ENCODE data around the gene ADH7.

The ADH7 gene

DNA sequence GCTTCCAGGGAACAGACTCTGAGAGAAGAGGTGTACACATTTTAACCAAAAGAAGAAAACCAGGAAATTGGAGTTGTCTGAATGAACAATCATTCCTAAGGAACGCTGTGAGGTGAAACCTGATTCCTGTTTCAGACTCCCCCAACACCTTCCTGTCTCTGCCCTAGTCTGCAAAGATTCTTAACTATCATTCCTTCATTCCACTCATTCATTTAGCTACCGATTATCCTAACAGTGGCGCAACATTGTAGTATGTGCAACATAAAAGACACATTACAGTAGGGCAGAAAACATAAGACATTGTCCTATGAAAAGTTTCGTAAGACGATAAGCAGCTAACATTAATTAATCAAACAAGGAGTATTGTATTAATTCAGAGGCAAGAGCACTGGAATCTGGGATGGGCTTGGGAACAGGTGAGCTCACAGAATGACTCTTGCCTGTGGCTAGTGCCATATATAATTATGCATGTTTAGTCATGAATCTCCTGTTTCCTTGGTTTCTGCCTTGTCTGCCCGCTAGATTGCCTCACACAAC is 23.8 kb upstream of the ADH7 start:
- no peak overlapping the region for H3K27ac ChIP-seq (ENCODE audit: low read length)
- no peaks in the 10 kb centered on the region for H3K4me1 ChIP-seq (ENCODE audit: control insufficient read depth, insufficient read depth, low read length)

DNA sequence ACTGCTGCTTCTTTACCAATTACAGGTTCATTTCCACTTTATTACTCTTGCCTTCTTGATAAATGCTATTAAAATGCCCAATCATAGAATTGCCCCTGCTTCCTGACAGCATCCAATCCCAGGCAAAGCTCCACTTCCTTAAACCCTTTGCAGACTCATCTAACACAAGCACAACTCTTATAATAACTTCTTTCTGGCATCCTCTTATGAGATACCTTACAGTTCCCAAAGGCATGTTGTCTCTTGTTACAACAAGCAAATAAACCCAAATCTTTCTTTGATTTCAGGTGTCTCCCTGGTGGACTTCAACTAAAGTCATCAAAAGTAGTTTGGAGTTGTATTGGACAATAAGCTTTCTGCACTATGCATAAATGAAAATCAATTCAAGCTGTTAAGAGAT is 22.5 kb upstream of the ADH7 start:
- no peak overlapping the region for H3K9ac ChIP-seq (ENCODE audit: low read length in 2 of 2)
- no peak overlapping the region for H3K27ac ChIP-seq (ENCODE audit: low read length)
- no peaks in the 10 kb centered on the region for H3K9me3 ChIP-seq (ENCODE audit: control insufficient read depth in 2 of 2, low read length in 2 of 2)
- H3K4me1 ChIP-seq (ENCODE audit: control insufficient read depth, insufficient read depth, low read length) = no peaks in the 10 kb centered on the region
- H3K27me3 ChIP-seq (ENCODE audit: control insufficient read depth in 1 of 2, insufficient read depth in 2 of 2, low read length in 2 of 2) = no peaks in the 10 kb centered on the region
- H3K36me3 ChIP-seq (ENCODE audit: control insufficient read depth in 2 of 2, insufficient read depth in 2 of 2, low read length in 2 of 2) = no peaks in the 10 kb centered on the region
- H3K4me3 ChIP-seq (ENCODE audit: low read length in 2 of 2) = no peak overlapping the region

More for the DNA sequence above, 23.8 kb upstream of the ADH7 start:
- H3K9me3 ChIP-seq (ENCODE audit: control insufficient read depth in 2 of 2, low read length in 2 of 2) = no peaks in the 10 kb centered on the region
- H3K4me3 ChIP-seq (ENCODE audit: low read length in 2 of 2) = no peak overlapping the region
- H3K9ac ChIP-seq (ENCODE audit: low read length in 2 of 2) = no peak overlapping the region
- H3K36me3 ChIP-seq (ENCODE audit: control insufficient read depth in 2 of 2, insufficient read depth in 2 of 2, low read length in 2 of 2) = no peaks in the 10 kb centered on the region
- no peaks in the 10 kb centered on the region for H3K27me3 ChIP-seq (ENCODE audit: control insufficient read depth in 1 of 2, insufficient read depth in 2 of 2, low read length in 2 of 2)

DNA sequence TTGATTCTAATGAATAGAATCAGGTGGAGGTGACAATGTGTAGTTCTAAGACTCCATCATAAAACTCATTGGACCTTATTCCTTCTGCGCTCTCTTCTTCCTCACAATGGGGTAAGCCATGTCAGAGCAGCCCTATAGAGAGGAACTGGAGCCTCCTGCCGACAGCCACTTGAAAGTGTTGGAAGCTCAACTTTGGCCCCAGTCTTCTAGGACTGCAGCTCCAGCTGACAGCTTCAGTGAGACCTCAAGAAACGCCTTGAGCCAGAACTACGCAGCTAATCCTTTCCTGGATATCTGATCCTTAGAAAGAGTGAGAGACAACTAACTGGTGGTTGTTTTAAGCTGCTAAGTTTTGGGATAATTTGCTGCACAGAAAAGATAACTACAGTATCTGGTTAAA is 22.1 kb upstream of the ADH7 start:
- Histone ChIP-seq H3K9ac (ENCODE audit: low read length in 2 of 2) (no peak overlapping the region), H3K36me3 (ENCODE audit: control insufficient read depth in 2 of 2, insufficient read depth in 2 of 2, low read length in 2 of 2) (no peaks in the 10 kb centered on the region), H3K9me3 (ENCODE audit: control insufficient read depth in 2 of 2, low read length in 2 of 2) (peaks cover 0 to 2% of the 10 kb centered on the region in 2 donors), H3K4me3 (ENCODE audit: low read length in 2 of 2) (no peak overlapping the region), H3K4me1 (ENCODE audit: control insufficient read depth, insufficient read depth, low read length) (no peaks in the 10 kb centered on the region), H3K27ac (ENCODE audit: low read length) (no peak overlapping the region), H3K27me3 (ENCODE audit: control insufficient read depth in 1 of 2, insufficient read depth in 2 of 2, low read length in 2 of 2) (no peaks in the 10 kb centered on the region)

DNA sequence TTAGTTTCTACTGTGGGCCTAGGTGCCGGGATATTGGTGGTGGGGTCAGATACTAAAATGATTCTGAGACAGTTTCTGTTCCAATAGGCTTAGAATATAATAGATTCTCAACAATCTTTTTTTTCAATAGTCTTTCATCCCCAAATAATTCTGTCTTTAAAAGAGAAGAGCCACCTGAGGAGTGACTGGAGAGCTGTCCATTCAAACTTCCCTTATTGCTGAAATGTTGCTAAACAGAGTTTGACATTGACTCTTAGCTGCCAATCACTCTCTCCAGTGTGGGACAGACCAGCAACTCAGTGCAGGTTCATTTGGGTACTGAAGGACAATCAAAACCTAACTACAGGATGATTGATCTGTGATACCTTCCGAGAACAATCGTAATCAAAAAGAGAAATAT is 12.4 kb upstream of the ADH7 start:
- H3K9ac ChIP-seq (ENCODE audit: low read length in 2 of 2) = no peak overlapping the region
- no peaks in the 10 kb centered on the region for H3K4me1 ChIP-seq (ENCODE audit: control insufficient read depth, insufficient read depth, low read length)
- no peaks in the 10 kb centered on the region for H3K36me3 ChIP-seq (ENCODE audit: control insufficient read depth in 2 of 2, insufficient read depth in 2 of 2, low read length in 2 of 2)
- no peak overlapping the region for H3K27ac ChIP-seq (ENCODE audit: low read length)
- H3K27me3 ChIP-seq (ENCODE audit: control insufficient read depth in 1 of 2, insufficient read depth in 2 of 2, low read length in 2 of 2) = no peaks in the 10 kb centered on the region
- H3K4me3 ChIP-seq (ENCODE audit: low read length in 2 of 2) = no peak overlapping the region
- peaks cover 0 to under 1% of the 10 kb centered on the region in 2 donors for H3K9me3 ChIP-seq (ENCODE audit: control insufficient read depth in 2 of 2, low read length in 2 of 2)

DNA sequence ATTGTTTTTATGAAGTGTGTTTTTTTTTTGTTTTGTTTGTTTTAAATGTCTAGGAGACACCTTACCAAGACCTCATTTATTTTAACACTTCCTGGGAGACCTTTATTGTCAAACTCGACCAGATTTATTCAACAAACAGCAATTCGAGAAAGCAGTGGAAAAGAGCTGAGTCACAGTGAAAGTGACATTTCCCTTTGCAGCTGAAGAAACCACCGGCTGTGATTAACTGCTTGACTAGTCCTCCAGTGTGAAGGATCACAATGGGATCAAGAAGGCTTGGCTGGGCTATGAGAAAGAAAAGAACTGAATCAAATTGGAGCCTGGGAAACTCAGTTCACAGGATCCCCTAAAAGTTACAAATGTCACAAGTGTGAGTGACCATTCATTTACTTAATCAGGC is 11.9 kb upstream of the ADH7 start:
- Histone ChIP-seq H3K36me3 (ENCODE audit: control insufficient read depth in 2 of 2, insufficient read depth in 2 of 2, low read length in 2 of 2) (no peaks in the 10 kb centered on the region), H3K4me1 (ENCODE audit: control insufficient read depth, insufficient read depth, low read length) (no peaks in the 10 kb centered on the region), H3K27ac (ENCODE audit: low read length) (no peak overlapping the region), H3K9ac (ENCODE audit: low read length in 2 of 2) (no peak overlapping the region), H3K9me3 (ENCODE audit: control insufficient read depth in 2 of 2, low read length in 2 of 2) (no peaks in the 10 kb centered on the region), H3K4me3 (ENCODE audit: low read length in 2 of 2) (no peak overlapping the region), H3K27me3 (ENCODE audit: control insufficient read depth in 1 of 2, insufficient read depth in 2 of 2, low read length in 2 of 2) (no peaks in the 10 kb centered on the region)

DNA sequence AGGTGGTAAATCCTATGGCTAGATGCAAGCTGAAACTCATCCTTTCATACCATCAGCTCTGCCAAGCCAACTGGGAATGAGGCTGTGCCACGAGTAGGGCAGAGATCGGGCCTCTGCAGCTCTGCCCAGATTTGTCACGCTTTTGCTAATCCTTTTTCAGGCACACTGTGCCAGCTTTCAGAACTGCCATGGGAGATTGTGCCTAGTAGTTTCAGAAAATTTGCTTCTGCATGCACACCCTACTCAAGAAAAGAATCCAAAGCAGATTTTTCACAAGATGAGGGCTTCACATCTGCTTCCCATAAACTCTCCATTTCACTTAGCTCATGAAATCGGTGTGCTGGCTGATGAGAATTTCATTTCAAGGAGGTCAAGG is 3.3 kb upstream of the ADH7 start:
- Histone ChIP-seq H3K27me3 (ENCODE audit: control insufficient read depth in 1 of 2, insufficient read depth in 2 of 2, low read length in 2 of 2) (no peaks in the 10 kb centered on the region), H3K4me3 (ENCODE audit: low read length in 2 of 2) (no peak overlapping the region), H3K4me1 (ENCODE audit: control insufficient read depth, insufficient read depth, low read length) (no peaks in the 10 kb centered on the region), H3K27ac (ENCODE audit: low read length) (no peak overlapping the region), H3K9ac (ENCODE audit: low read length in 2 of 2) (no peak overlapping the region), H3K9me3 (ENCODE audit: control insufficient read depth in 2 of 2, low read length in 2 of 2) (no peaks in the 10 kb centered on the region), H3K36me3 (ENCODE audit: control insufficient read depth in 2 of 2, insufficient read depth in 2 of 2, low read length in 2 of 2) (no peaks in the 10 kb centered on the region)

DNA sequence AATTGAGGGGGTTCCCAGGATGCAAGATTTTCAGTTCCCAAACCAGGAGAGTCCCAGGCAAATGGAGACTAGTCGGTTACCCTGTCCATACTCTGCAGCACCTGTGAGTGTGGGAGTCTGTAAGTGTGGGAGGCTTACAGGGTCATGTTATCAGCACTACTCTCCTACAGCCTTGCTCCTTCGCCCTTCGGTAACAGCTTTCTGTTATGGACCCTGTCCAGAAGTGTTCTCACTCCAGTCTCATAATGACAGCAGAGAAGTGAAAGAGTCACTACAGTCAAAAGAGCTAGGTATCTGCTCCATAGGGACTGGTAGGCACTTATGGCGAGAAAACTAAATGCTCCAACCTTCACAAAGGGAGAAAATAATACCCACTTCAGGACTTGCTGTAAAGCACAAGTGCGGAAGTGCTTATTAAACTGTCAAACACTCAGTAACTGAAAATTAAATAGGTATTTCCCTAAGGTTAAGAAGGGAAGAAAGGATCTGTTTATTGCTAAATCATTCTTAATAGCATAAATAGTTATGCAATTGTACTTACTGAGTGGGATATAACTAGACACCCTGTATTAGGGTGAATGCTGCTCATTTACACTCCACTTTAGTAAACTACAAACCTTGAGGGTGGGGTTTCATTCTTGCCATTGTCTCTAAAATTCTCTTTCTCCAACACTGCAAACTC is 2.7 kb upstream of the ADH7 start:
- Histone ChIP-seq H3K27ac (ENCODE audit: low read length) (no peak overlapping the region), H3K4me1 (ENCODE audit: control insufficient read depth, insufficient read depth, low read length) (no peaks in the 10 kb centered on the region), H3K4me3 (ENCODE audit: low read length in 2 of 2) (no peak overlapping the region), H3K9ac (ENCODE audit: low read length in 2 of 2) (no peak overlapping the region), H3K36me3 (ENCODE audit: control insufficient read depth in 2 of 2, insufficient read depth in 2 of 2, low read length in 2 of 2) (no peaks in the 10 kb centered on the region), H3K27me3 (ENCODE audit: control insufficient read depth in 1 of 2, insufficient read depth in 2 of 2, low read length in 2 of 2) (no peaks in the 10 kb centered on the region), H3K9me3 (ENCODE audit: control insufficient read depth in 2 of 2, low read length in 2 of 2) (no peaks in the 10 kb centered on the region)

DNA sequence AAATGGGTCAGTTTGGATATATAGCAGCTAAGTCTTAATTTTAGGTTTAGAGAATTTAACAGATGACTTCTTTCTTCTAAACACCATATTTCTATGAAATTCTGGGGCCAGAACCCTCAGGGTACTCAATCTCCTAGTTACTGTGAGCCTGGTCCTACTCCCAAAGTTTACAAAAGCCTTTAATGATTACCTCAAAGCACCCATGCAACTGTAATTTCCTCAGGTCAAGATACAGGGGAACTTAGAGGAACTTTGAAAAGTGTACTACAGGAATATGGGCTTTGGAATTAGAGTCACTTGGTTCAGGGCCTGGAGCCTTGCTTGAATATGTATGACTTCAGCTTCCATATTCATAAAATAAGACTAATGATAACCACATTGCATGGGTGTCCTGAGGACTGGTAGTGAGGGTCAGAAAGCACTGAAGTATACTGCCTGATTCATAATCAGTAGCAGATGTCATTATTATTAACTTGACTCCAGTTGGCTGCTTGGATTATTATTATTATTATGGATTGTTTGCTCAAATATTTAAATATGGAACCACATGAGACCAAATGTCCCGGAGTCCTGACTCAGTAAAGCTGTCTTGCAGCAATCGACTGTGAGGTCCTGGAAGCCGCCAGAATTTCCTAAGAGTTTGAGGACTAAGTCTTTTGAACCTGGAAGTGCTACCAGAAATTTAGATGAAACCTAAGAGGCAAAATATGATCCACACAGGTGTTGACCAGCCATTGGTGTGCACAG is 2.0 kb upstream of the ADH7 start:
- Histone ChIP-seq H3K36me3 (ENCODE audit: control insufficient read depth in 2 of 2, insufficient read depth in 2 of 2, low read length in 2 of 2) (no peaks in the 10 kb centered on the region), H3K27ac (ENCODE audit: low read length) (no peak overlapping the region)

DNA sequence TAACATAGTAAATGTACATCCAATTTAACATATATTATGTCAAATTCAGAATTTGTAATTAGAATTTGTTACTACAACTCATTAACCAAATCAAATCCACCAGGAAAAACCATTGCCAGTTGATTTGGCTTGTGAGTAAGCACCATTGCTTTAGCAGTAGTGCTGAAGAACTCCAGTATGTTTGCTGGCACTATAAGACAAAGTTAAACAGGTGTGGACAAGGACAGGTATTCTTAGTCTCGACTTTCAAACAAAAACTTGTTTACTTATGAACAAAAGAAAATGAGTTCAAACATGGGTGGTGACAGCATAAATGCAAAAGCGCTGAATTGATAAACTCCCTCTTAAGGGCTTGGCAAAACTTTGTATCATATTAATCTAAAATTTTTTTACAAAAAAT is 1.3 kb upstream of the ADH7 start:
- no peak overlapping the region for H3K9ac ChIP-seq (ENCODE audit: low read length in 2 of 2)
- H3K36me3 ChIP-seq (ENCODE audit: control insufficient read depth in 2 of 2, insufficient read depth in 2 of 2, low read length in 2 of 2) = no peaks in the 10 kb centered on the region
- H3K4me1 ChIP-seq (ENCODE audit: control insufficient read depth, insufficient read depth, low read length) = no peaks in the 10 kb centered on the region
- no peak overlapping the region for H3K4me3 ChIP-seq (ENCODE audit: low read length in 2 of 2)
- no peak overlapping the region for H3K27ac ChIP-seq (ENCODE audit: low read length)
- H3K9me3 ChIP-seq (ENCODE audit: control insufficient read depth in 2 of 2, low read length in 2 of 2) = no peaks in the 10 kb centered on the region
- no peaks in the 10 kb centered on the region for H3K27me3 ChIP-seq (ENCODE audit: control insufficient read depth in 1 of 2, insufficient read depth in 2 of 2, low read length in 2 of 2)

More for the DNA sequence above, 2.0 kb upstream of the ADH7 start:
- no peak overlapping the region for H3K4me3 ChIP-seq (ENCODE audit: low read length in 2 of 2)
- no peaks in the 10 kb centered on the region for H3K9me3 ChIP-seq (ENCODE audit: control insufficient read depth in 2 of 2, low read length in 2 of 2)
- no peaks in the 10 kb centered on the region for H3K27me3 ChIP-seq (ENCODE audit: control insufficient read depth in 1 of 2, insufficient read depth in 2 of 2, low read length in 2 of 2)
- H3K9ac ChIP-seq (ENCODE audit: low read length in 2 of 2) = no peak overlapping the region
- no peaks in the 10 kb centered on the region for H3K4me1 ChIP-seq (ENCODE audit: control insufficient read depth, insufficient read depth, low read length)

DNA sequence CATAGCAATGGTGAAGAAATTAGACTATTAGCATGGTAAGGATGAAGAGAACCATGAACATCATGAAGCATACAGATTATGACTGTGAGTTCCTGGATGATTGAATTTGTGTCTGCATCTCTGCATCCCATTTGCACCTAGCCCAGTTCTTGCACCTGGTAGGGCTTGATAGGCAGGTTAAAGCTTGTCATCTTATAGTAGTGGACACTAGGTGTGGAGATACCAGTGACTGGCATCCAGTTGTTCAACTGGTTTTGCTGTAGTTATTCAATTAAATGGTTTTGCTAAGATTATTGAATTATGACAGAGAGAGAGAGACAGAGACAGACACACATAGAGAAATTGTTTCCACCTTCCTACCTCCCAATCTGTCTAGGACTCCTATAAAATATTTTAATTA is 5.0 kb downstream of the ADH7 start:
- H3K4me1 ChIP-seq (ENCODE audit: control insufficient read depth, insufficient read depth, low read length) = no peaks in the 10 kb centered on the region

DNA sequence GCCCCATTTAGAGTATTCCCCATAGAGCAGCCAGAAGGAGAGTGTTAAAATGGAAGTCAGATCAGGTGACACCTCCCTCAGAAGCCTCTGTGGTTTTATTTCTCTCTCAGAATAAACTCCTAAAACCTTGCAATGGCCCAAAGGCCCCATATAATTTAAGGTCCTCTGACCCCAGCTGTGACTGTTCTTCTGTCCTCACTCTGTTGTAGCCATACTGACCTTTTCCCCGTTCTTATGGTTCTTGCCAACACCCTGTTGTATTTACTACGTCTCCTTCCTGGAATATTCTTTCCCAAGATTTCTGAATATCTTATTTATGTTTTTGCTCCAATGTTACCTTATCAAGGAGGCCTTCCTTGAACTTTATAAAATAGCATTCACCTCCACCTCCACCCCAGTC is 18.0 kb downstream of the ADH7 start:
- no peaks in the 10 kb centered on the region for H3K9me3 ChIP-seq (ENCODE audit: control insufficient read depth in 2 of 2, low read length in 2 of 2)
- no peak overlapping the region for H3K4me3 ChIP-seq (ENCODE audit: low read length in 2 of 2)
- no peaks in the 10 kb centered on the region for H3K4me1 ChIP-seq (ENCODE audit: control insufficient read depth, insufficient read depth, low read length)
- H3K36me3 ChIP-seq (ENCODE audit: control insufficient read depth in 2 of 2, insufficient read depth in 2 of 2, low read length in 2 of 2) = no peaks in the 10 kb centered on the region
- H3K27me3 ChIP-seq (ENCODE audit: control insufficient read depth in 1 of 2, insufficient read depth in 2 of 2, low read length in 2 of 2) = no peaks in the 10 kb centered on the region
- H3K9ac ChIP-seq (ENCODE audit: low read length in 2 of 2) = no peak overlapping the region
- no peak overlapping the region for H3K27ac ChIP-seq (ENCODE audit: low read length)

More for the DNA sequence above, 5.0 kb downstream of the ADH7 start:
- no peak overlapping the region for H3K4me3 ChIP-seq (ENCODE audit: low read length in 2 of 2)
- no peak overlapping the region for H3K27ac ChIP-seq (ENCODE audit: low read length)
- H3K9ac ChIP-seq (ENCODE audit: low read length in 2 of 2) = no peak overlapping the region
- H3K36me3 ChIP-seq (ENCODE audit: control insufficient read depth in 2 of 2, insufficient read depth in 2 of 2, low read length in 2 of 2) = no peaks in the 10 kb centered on the region
- H3K27me3 ChIP-seq (ENCODE audit: control insufficient read depth in 1 of 2, insufficient read depth in 2 of 2, low read length in 2 of 2) = no peaks in the 10 kb centered on the region
- H3K9me3 ChIP-seq (ENCODE audit: control insufficient read depth in 2 of 2, low read length in 2 of 2) = no peaks in the 10 kb centered on the region

Data from stomach smooth muscle (tissue), 2 donors.